HepG2 (cell line): ENCODE measurements around the gene FBF1. TPM values are rescaled to one million over a fixed set of nuclear protein-coding genes. Genes with fewer than 3 reads are reported as not detected.

ENCODE experiments used
- ARHGAP35 ChIP-seq: sonication (generic); formaldehyde crosslinking; IDR thresholded peaks from 2 replicates; pipeline ENCODE4 v1.9.0; 2022; ENCODE audit warnings: mild to moderate bottlenecking, inconsistent platforms, moderate library complexity, missing genetic modification reagents, borderline replicate concordance
- DPF2 ChIP-seq: sonication (generic); formaldehyde crosslinking; IDR thresholded peaks from 2 replicates; pipeline ENCODE4 v1.4.0; 2020; ENCODE audit warnings: mild to moderate bottlenecking, low read depth, missing genetic modification reagents, borderline replicate concordance
- GATAD1 ChIP-seq: IDR thresholded peaks from 2 replicates; pipeline ENCODE4 v1.6.1; 2016; ENCODE audit warnings: missing genetic modification reagents, missing compliant biosample characterization
- GZF1 ChIP-seq: sonication (generic); formaldehyde crosslinking; IDR thresholded peaks from 2 replicates; pipeline ENCODE4 v1.5.1; 2020; ENCODE audit warnings: mild to moderate bottlenecking, missing genetic modification reagents
- HNRNPH1 ChIP-seq: fragments of 200-400 bp; formaldehyde crosslinking; optimal IDR thresholded peaks from 2 replicates; pipeline ENCODE3; 2017; ENCODE audit warnings: mild to moderate bottlenecking, low read depth, low read length
- NCOA1 ChIP-seq: sonication (generic); formaldehyde crosslinking; IDR thresholded peaks from 2 replicates; pipeline ENCODE4 v1.9.0; 2021; ENCODE audit warnings: missing genetic modification reagents
- NCOR1 ChIP-seq: fragments of 200-600 bp; sonication (generic); IDR thresholded peaks from 2 replicates; pipeline ENCODE4 v1.7.0; 2017; ENCODE audit warnings: antibody characterized with exemption, low read length, borderline replicate concordance
- SCMH1 ChIP-seq: sonication (generic); formaldehyde crosslinking; IDR thresholded peaks from 2 replicates; pipeline ENCODE4 v1.9.0; 2021; ENCODE audit warnings: missing genetic modification reagents, mild to moderate bottlenecking, borderline replicate concordance
- SNAPC4 ChIP-seq: sonication (generic); formaldehyde crosslinking; IDR thresholded peaks from 2 replicates; pipeline ENCODE4 v1.4.0; 2020; ENCODE audit warnings: mild to moderate bottlenecking, missing genetic modification reagents
- SOX13 ChIP-seq, 3 experiments: fragments of 450-650 bp in 1 of 3; sonication (generic) in 1 of 3; formaldehyde crosslinking in 1 of 3; IDR thresholded peaks in 2 of 3; conservative IDR thresholded peaks in 1 of 3; 2 replicates each; pipeline versions ENCODE4 v1.5.0 to v1.6.1; 2016 to 2020; ENCODE audit warnings: antibody characterized with exemption in 1 of 3, mild to moderate bottlenecking in 1 of 3, missing compliant biosample characterization in 1 of 3, missing genetic modification reagents in 1 of 3, moderate library complexity in 1 of 3
- TBX2 ChIP-seq: sonication (generic); formaldehyde crosslinking; IDR thresholded peaks from 2 replicates; pipeline ENCODE4 v1.5.0; 2020; ENCODE audit warnings: missing genetic modification reagents, mild to moderate bottlenecking, borderline replicate concordance
- ZBTB21 ChIP-seq: sonication (generic); formaldehyde crosslinking; IDR thresholded peaks from 2 replicates; pipeline ENCODE4 v1.4.0; 2020; ENCODE audit warnings: missing genetic modification reagents
- ZNF441 ChIP-seq: sonication (generic); formaldehyde crosslinking; IDR thresholded peaks from 2 replicates; pipeline ENCODE4 v1.7.0; 2021; ENCODE audit warnings: missing genetic modification reagents, borderline replicate concordance
- ZNF572 ChIP-seq: sonication (generic); formaldehyde crosslinking; IDR thresholded peaks from 2 replicates; pipeline ENCODE4 v1.5.1; 2020; ENCODE audit warnings: mild to moderate bottlenecking, missing genetic modification reagents
- ZNF746 ChIP-seq: sonication (generic); formaldehyde crosslinking; IDR thresholded peaks from 2 replicates; pipeline ENCODE4 v1.8.0; 2022; ENCODE audit warnings: mild to moderate bottlenecking, missing genetic modification reagents
- polyA plus RNA-seq, 8 experiments: library from polyadenylated mRNA; depleted of rRNA in 3 of 8; stranded (reverse) in 7 of 8; unstranded in 1 of 8; fragments of >200 nt; fragmentation: Illumina TruSeq in 4 of 8; extraction: Trizol in 4 of 8; gene quantifications; 2 replicates each; pipeline versions ENCODE4 v1.2.1 to v1.2.3, GENCODE V29; 2011 to 2016; ENCODE audit warnings: low read depth in 4 of 8, missing spikeins in 1 of 8, mixed read lengths in 1 of 8; ENCODE audit not compliant: insufficient read depth in 1 of 8
- total RNA-seq, 5 experiments: library from RNA; depleted of rRNA; stranded (reverse); fragments of >200 nt; fragmentation: Illumina TruSeq; extraction: Trizol; gene quantifications; 2 replicates each; pipeline ENCODE4 v1.2.3, GENCODE V29; 2016; ENCODE audit warnings: low read depth in 1 of 5
- TF ChIP-seq, protein P1 (sequence below): sonication (generic); formaldehyde crosslinking; conservative IDR thresholded peaks from 2 replicates; pipeline ENCODE4 v1.4.0; 2020; ENCODE audit warnings: missing genetic modification reagents
- TF ChIP-seq, protein P2 (sequence below): sonication (generic); formaldehyde crosslinking; IDR thresholded peaks from 2 replicates; pipeline ENCODE4 v1.5.1; 2020; ENCODE audit warnings: missing genetic modification reagents, mild to moderate bottlenecking, borderline replicate concordance

FBF1 gene
- total and polyA plus RNA-seq, 2 of the 13 experiments (the other 11 are each of a cell fraction or from before 2014, with no cell fraction given), result 2.4 to 8.1 TPM

- TF ChIP-seq GATAD1 (CRISPR knock-in tag), result peak; percentile 63; the same call in 1 of the 2 replicates
- TF ChIP-seq GZF1 (CRISPR knock-in tag), result no peak
- TF ChIP-seq, protein P1, sequence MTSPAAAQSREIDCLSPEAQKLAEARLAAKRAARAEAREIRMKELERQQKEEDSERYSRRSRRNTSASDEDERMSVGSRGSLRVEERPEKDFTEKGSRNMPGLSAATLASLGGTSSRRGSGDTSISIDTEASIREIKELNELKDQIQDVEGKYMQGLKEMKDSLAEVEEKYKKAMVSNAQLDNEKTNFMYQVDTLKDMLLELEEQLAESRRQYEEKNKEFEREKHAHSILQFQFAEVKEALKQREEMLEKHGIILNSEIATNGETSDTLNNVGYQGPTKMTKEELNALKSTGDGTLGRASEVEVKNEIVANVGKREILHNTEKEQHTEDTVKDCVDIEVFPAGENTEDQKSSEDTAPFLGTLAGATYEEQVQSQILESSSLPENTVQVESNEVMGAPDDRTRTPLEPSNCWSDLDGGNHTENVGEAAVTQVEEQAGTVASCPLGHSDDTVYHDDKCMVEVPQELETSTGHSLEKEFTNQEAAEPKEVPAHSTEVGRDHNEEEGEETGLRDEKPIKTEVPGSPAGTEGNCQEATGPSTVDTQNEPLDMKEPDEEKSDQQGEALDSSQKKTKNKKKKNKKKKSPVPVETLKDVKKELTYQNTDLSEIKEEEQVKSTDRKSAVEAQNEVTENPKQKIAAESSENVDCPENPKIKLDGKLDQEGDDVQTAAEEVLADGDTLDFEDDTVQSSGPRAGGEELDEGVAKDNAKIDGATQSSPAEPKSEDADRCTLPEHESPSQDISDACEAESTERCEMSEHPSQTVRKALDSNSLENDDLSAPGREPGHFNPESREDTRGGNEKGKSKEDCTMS (CRISPR knock-in tag), result no peak
- peak; percentile 51; the same call in 1 of the 2 replicates for TF ChIP-seq NCOR1
- TF ChIP-seq SOX13 (IDR thresholded peaks at IDR 0.05), result peak; percentile 51; the same call in 1 of the 2 replicates
- TF ChIP-seq SOX13 (CRISPR knock-in tag; conservative IDR thresholded peaks at IDR 0.05 in 1 of 2, IDR thresholded peaks at IDR 0.05 in 1 of 2), result peak in 1 of 2 experiments; percentile 70; a peak in 2 of 4 replicates
- TF ChIP-seq ZNF746, result peak; percentile 78; the same call in 1 of the 2 replicates
- no peak; the same call in none of the 2 replicates for TF ChIP-seq NCOA1 (CRISPR knock-in tag)
- peak; percentile 69; the same call in 1 of the 2 replicates for TF ChIP-seq DPF2 (CRISPR knock-in tag)
- TF ChIP-seq HNRNPH1, result no peak
- no peak for TF ChIP-seq ZBTB21 (CRISPR knock-in tag)
- TF ChIP-seq TBX2 (CRISPR knock-in tag), result peak; percentile 82
- TF ChIP-seq, protein P2, sequence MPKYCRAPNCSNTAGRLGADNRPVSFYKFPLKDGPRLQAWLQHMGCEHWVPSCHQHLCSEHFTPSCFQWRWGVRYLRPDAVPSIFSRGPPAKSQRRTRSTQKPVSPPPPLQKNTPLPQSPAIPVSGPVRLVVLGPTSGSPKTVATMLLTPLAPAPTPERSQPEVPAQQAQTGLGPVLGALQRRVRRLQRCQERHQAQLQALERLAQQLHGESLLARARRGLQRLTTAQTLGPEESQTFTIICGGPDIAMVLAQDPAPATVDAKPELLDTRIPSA (CRISPR knock-in tag), result no peak
- no peak for TF ChIP-seq ZNF441 (CRISPR knock-in tag)
- TF ChIP-seq SNAPC4 (CRISPR knock-in tag), result no peak
- no peak for TF ChIP-seq SCMH1 (CRISPR knock-in tag)
- no peak; the same call in 1 of the 2 replicates for TF ChIP-seq ZNF572 (CRISPR knock-in tag)
- TF ChIP-seq ARHGAP35 (CRISPR knock-in tag), result no peak; the same call in 1 of the 2 replicates
These were observed 49.0 kb downstream of the FBF1 start (continued) for GRCh38 chr17:75891605-75892555.
